Limb (tissue), 2 donors: Measurements from ENCODE around the gene RD3L.
"Not testable (repeated sequence)": the region's sequence is repeated elsewhere in the genome, so short reads cannot be mapped to it uniquely, and the experiment has no call there.

Source experiments
- DNase-seq, 2 donors: peaks; one replicate each; pipeline ENCODE4 v3.0.0-alpha.2; 2016; ENCODE audit errors: extremely low spot score in 2 of 2

Gene RD3L

GRCh38 chr14:103928011-103928890 is 14.1 kb downstream of the RD3L start, which contains the start of gene TDRD9:
TDRD9 (plus strand) TSS chr14:103928456; CDS start chr14:103928510, 54 bp downstream.
- DNase-seq, result no peak

DNA sequence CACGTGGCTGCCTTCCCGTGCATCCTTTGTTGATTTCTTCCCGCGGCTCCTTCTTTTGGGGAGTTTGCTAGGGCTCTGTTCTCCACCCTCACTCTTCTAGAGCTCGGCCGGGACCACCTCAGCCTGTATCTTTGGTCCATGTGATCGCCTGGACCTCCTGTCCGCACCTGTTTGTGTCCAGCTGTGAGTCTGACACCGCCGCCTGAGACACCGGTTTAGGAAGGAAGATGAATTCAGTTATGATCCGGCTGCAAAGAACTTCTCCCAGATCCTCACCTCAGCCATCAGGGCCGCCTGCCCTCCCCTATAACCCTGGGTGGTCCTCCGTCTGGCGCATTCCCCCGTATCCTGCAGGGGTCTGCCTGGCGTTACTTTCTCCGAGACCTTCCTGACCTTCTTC is 14.8 kb downstream of the RD3L start:
- DNase-seq, result no peak

GRCh38 chr14:103925316-103925715 is 17.0 kb downstream of the RD3L start:
- DNase-seq, result no peak

DNA sequence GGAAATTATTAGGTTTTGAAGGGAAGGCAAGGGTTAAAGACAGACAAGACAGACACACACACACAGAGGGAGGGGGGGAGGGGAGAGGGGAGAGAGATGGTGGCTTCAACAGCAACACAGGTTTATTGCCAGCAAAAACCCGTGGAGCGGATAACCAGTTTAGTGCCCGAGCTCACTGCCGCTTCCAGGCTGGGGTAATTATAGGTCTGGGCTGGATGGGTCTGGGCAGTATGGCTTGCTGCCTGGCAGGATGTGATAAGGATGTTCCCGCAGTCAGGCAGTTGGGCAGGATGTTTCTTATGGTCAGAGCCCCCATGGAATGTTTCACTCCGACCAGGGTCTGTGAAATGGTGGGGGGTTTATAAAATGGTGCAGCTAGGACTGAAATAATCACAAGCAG is 18.5 kb downstream of the RD3L start:
- DNase-seq, result no peak

GRCh38 chr14:103921855-103922200 is 20.5 kb downstream of the RD3L start:
- not testable (repeated sequence) for DNase-seq

- peak; percentile 92 to 97 for DNase-seq
Measured at GRCh38 chr14:103920981-103921854, 21.1 kb downstream of the RD3L start.

DNA sequence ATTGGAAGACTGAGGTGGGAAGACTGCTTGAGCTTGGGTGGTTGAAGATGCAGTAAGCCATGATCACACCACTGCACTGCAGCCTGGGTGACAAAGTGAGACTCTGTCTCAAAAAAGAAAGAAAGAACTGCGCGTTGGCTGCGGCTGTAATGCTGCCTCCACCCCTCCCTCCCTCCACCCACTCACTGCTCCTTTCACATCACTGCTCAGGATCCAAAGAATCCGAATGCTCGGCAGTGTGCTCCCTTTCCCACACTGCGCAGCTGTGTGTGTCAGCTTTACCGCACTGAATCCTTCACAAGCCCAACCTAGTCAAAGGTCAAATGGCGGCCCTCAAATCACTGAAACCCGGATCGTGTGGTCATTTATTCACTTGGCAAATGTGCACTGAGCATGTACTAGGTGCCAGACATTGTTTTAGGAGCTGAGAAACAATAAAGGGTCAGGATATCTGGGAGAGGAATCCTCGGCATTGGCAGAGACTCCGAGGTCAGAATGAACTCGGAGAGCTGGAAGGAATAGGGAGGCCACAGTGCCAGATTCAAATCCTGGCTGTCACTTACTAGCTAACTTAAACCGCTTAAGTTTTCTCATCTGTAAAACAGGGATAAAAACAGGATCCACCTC is 25.6 kb downstream of the RD3L start:
- no peak for DNase-seq

- DNase-seq, result no peak
Measured at GRCh38 chr14:103915616-103916015, 26.7 kb downstream of the RD3L start.

GRCh38 chr14:103910984-103911383 is 31.3 kb downstream of the RD3L start:
- no peak for DNase-seq

- peak; percentile 58 to 81 for DNase-seq
Measured at GRCh38 chr14:103910262-103910935, 31.9 kb downstream of the RD3L start.

GRCh38 chr14:103909531-103910261 is 32.6 kb downstream of the RD3L start:
- no peak for DNase-seq

- DNase-seq, result no peak
Measured at GRCh38 chr14:103908580-103908979, 33.7 kb downstream of the RD3L start.

GRCh38 chr14:103905842-103906456 is 36.4 kb downstream of the RD3L start:
- DNase-seq, result no peak

DNA sequence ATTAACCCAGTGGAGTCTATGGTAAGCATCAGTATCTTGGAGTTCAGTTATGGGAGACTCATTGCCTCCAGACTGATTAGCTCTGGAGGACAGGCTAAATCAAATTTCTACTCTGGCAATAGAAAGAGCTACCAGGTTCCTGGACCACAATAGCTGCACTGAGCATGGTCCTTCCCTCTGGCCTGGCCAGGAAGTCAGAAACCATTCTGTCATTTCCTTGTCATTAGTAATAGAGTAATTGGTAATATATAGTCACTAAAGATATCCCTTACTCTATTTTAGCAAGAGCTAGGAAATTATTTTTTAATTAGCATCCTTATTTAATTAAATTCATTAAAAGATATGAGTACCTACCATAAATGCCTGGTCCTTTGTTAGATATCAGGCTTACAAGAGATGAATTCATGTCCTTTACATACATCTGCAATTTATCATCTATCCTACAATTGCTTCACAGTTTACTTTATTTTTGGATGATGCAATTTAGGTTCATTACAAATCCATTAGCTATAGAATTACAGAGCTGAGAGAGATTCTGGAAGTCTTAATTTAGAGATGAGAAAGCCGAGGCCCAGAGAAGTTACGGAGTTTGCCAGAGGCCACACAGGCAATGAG is 37.7 kb downstream of the RD3L start:
- no peak for DNase-seq

- DNase-seq, result no peak
Measured at GRCh38 chr14:103899833-103900232, 42.5 kb downstream of the RD3L start.

- no peak for DNase-seq
Measured at GRCh38 chr14:103899316-103899715, 43.0 kb downstream of the RD3L start.

DNA sequence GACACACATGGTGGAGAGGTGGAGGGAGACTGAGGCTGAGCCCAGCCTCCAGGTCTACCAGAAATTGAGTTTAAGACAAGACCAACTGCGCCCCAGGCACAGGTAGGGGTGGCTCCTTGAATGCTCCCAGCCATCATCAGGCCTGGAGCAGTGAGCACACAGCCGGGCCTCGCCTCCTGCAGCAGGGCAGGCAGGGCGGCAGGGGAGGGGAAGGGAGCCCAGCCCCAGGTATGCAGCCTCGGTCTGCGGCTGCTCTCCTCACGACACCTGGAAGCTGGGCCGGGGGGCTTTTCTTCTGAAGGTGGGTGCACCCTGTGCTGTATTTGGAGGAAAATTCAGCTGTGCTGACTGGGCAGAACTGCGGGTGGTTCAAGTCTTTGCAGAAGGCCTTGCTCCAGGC is 43.6 kb downstream of the RD3L start:
- no peak for DNase-seq

- DNase-seq, result no peak
Measured at GRCh38 chr14:103898204-103898603, 44.1 kb downstream of the RD3L start.

DNA sequence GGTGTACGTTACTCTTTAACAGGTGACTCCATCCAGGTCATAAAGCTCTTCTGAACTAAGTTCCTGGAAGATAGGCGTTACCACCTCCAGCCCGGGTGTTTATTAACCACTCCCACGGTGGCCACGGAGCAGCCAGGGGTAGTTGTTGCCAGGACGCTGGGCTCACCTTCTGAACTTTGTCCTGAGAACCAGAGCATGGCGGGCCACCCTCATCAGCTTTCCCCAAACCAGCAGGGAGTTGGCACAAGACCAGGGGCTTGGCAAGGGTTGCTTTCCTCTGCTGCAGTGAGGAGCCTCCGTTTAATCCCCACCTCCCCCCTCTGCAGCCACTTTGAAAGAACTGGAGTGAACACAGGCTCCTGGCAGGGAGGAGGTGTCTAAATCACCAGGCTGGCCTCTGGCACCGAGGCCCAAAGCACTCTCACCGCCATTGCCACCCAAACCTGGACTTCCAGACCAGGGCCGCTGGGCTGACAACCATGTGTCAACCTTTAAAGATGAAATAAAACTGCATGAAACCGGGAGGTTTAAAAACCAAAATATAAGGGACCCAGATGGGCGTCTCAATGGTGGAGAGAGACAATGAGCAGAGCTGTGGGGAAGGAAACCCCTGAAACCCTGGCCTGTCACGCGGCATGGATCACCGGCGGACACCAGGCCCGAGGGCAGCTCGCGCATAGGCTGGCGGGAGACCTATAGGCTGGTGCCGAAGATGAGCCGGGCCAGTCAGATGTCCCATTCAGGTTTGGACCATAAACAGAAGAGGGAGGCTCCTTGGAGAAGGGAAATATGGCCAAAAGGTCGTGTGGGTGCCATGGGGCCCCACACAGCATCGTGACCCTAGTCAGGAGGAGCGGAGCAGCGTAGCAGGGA is 45.0 kb downstream of the RD3L start:
- no peak for DNase-seq
